Stomach (tissue), 9 donors: ENCODE results near the gene PPP2R2B. TPM values are rescaled to one million over a fixed set of nuclear protein-coding genes. Genes with fewer than 3 reads are reported as not detected.

Experiments used
- DNase-seq, 2 donors: peaks; one replicate each; pipeline versions ENCODE4 v3.0.0 to v3.0.0-alpha.2; 2013 to 2019
- H3K27ac ChIP-seq, 5 donors: fragments of 200-600 bp in 4 of 5; sonication (generic) in 4 of 5; one replicate each; pipeline ENCODE4 v1.5.1; 2013 to 2019; ENCODE audit warnings: mild to moderate bottlenecking in 1 of 5, moderate library complexity in 1 of 5
- H3K27me3 ChIP-seq, 3 donors: fragments of 200-600 bp; sonication (generic); one replicate each; pipeline ENCODE4 v1.5.1; 2017 to 2019; ENCODE audit warnings: mixed run types in 1 of 3
- H3K36me3 ChIP-seq, 4 donors: fragments of 200-600 bp; sonication (generic); 1 replicate in 3 of 4; 2 replicates in 1 of 4; pipeline ENCODE4 v1.5.1; 2016 to 2019
- H3K4me1 ChIP-seq, 4 donors: fragments of 200-600 bp; sonication (generic); one replicate each; pipeline ENCODE4 v1.5.1; 2016 to 2019
- H3K4me3 ChIP-seq, 4 donors: fragments of 200-600 bp; sonication (generic) in 3 of 4; one replicate each; pipeline ENCODE4 v1.5.1; 2016 to 2019; ENCODE audit warnings: mild to moderate bottlenecking in 1 of 4
- H3K9me3 ChIP-seq, 4 donors: fragments of 200-600 bp; sonication (generic); one replicate each; pipeline ENCODE4 v1.5.1; 2016 to 2019
- CTCF ChIP-seq, 7 experiments: fragments of 450-650 bp in 4 of 7; fragments of 200-600 bp in 3 of 7; sonication (generic) in 3 of 7; IDR thresholded peaks; one replicate each; pipeline ENCODE4 v1.5.1; 2016 to 2019; ENCODE audit warnings: antibody characterized with exemption in 7 of 7, control low read depth in 2 of 7, mild to moderate bottlenecking in 1 of 7
- EP300 ChIP-seq: sonication (generic); formaldehyde crosslinking; IDR thresholded peaks from one replicate; pipeline ENCODE4 v1.6.1; 2017; ENCODE audit warnings: antibody characterized with exemption
- WGBS, 5 donors: extraction: QIAGEN DNeasy Blood & Tissue Kit in 3 of 5; methylation state at CpG; one replicate each; pipeline versions ENCODE4 v1.1.5 to v1.1.7; 2013 to 2018; 5-methylcytosine and 5-hydroxymethylcytosine counted together
- intact Hi-C: fragments of 100-400 bp; cut with DNase I; formaldehyde crosslinking; loops from one replicate; pipeline ENCODE4 v1.15.1; 2023; ENCODE audit warnings: low total_unique reads
- polyA plus RNA-seq, 3 donors: library from polyadenylated mRNA; stranded (reverse); fragments of 200-250 nt; gene quantifications; one replicate each; pipeline ENCODE4 v1.2.3, GENCODE V29; 2013
- small RNA-seq, 4 donors: library from RNA; depleted of rRNA; stranded (forward); fragments of <200 nt; gene quantifications; one replicate each; pipeline ENCODE3, GENCODE V24; 2016
- total RNA-seq, 5 donors: library from RNA; depleted of rRNA; stranded (reverse); fragments of >200 nt; gene quantifications; one replicate each; pipeline versions ENCODE4 v1.1.0 to v1.2.3, GENCODE V29; 2014 to 2016
- donor health status: healthy with polysubstance abuse.
- donor health status: Bipolar disorder and iron deficiency.
- donor health status: healthy.

Gene PPP2R2B
- total and polyA plus RNA-seq, 8 donors: under 0.01 to 4.6 (median 0.75) TPM; not detected in 1

GRCh38 chr5:146533260-146533857 is 345.2 kb downstream of the PPP2R2B start:
- Histone ChIP-seq H3K9me3 (no peaks in the 10 kb centered on the region), H3K4me3 (no peak overlapping the region), H3K27ac (no peak overlapping the region), H3K27me3 (no peaks in the 10 kb centered on the region), H3K4me1 (no peaks in the 10 kb centered on the region), H3K36me3 (no peaks in the 10 kb centered on the region)
- WGBS, 5 donors: 29 to 32% (median 31%) methylated on average over 7 of the region's 7 CpGs
- intact Hi-C loops: no loop called here
- TF ChIP-seq CTCF (IDR thresholded peaks at IDR 0.05) (peak in 5 of 7 experiments; percentile 56 to 66 (median 60)), EP300 (no peak)
- DNase-seq: peak; percentile 80 to 89

Small RNAs within 50 kb of the gene (small RNA-seq; reads per million reads assigned to genes)
- gene RN7SL791P: 0 reads per million in 4 donors
